IPS-NIHi7 (cell line): Measurements from ENCODE around the gene OR12D2.
"Not testable (repeated sequence)": the region's sequence is repeated elsewhere in the genome, so short reads cannot be mapped to it uniquely, and the experiment has no call there.

ENCODE experiments used
- DNase-seq: peaks from one replicate; pipeline ENCODE4 v3.0.0; 2012; ENCODE audit warnings: mixed read lengths; ENCODE audit errors: extremely low spot score

OR12D2 gene, protein sequence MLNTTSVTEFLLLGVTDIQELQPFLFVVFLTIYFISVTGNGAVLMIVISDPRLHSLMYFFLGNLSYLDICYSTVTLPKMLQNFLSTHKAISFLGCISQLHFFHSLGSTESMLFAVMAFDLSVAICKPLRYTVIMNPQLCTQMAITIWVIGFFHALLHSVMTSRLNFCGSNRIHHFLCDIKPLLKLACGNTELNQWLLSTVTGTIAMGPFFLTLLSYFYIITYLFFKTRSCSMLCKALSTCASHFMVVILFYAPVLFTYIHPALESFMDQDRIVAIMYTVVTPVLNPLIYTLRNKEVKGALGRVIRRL

DNA sequence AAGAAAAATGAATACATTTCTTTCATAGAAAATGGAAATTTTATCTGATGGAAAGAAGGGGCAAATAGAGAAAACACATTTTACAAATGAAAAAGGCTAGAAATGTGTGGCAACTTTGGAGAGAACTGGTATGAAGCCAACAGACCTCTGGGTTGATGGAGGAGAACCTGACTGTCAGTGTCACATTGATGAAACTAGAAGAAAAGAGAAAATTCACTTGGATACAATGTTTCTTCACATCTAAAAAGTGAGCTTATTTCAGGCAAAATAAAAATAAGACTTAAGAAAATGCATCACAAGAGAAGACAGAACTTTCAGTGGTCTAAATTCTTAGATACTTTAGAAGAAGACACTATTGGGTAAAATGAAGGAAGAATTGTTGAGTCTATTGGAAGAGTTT lies at the start of gene OR12D2:
TSS of gene OR12D2 (plus strand) at position 301 of the 400 bp plus-strand sequence. CDS start 1,069 bp downstream, outside the sequence.
- no peak for DNase-seq

DNA sequence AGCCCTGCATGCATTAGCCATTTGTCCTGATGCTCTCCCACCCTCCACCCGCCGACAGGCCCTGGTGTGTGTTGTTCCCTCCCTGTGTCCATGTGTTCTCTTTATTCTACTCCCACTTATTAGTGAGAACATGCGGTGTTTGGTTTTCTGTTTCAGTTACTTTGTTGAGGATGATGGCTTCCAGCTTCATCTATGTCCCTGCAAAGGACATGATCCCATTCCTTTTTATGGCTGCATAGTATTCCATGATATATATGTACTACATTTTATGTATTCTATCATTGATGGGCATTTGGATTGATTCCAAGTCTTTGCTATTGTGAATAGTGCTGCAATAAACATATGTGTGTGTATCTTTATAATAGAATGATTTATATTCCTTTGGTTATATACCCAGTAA lies 46.1 kb upstream of the OR12D2 start:
- not testable (repeated sequence) for DNase-seq

DNA sequence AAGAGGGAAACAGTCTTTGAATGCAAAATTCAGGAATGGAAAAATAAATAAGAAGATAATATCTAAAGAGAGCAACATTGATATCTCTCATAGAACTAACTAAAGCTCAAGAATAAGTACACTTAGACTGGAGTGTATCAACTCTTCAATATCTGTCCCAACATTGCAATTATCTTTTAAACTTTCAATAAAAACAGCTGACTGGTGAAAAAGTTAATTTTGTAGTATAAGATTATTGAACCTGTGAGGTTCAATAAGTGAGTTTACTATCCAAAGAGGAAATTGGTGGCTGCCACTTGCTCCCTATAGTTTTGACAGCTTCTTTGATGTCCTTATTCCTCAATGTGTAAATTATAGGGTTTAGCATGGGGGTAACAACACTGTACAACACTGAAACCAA lies 40.5 kb upstream of the OR12D2 start:
- no peak for DNase-seq

DNA sequence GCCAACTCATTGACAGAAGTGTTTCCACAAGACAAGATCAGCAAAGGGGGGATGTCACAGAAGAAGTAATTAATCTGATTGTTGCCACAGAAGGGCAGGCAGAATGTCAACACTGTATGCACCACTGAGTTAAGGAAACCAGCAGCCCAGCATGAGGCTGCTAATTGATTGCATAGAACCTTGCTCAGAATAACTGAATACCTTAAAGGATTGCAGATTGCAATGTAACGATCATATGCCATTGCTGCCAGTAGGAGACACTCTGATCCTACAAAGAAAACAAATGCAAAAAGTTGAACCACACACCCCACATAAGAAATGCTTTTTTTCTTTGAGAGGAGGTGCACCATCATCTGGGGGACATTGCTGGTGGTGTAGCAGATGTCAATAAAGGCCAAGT lies 39.8 kb upstream of the OR12D2 start:
- DNase-seq: peak; percentile 12

DNA sequence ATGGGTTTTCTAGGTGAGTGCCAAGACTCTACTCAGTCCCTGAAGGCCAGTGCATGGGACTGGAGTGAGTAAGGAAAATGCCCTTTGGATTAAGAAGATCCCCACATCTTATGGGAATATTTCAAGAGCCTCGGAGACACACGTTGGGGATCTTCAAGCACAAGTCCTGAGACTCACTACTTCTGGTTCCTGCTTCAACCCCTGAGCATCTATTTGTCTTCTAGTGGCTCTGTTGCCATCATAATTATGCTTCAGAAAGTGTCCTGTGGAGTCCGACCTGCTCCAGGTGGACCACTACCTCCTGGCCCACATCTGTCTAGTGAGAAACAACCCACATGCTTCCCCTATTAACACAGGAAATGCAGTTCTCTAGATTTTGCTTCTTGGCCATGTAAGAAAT lies 26.7 kb upstream of the OR12D2 start, which contains the start of gene OR5V1:
TSS of gene OR5V1 (minus strand) at position 101 of the 400 bp plus-strand sequence. CDS start 12,670 bp downstream, outside the sequence.
- DNase-seq: no peak

DNA sequence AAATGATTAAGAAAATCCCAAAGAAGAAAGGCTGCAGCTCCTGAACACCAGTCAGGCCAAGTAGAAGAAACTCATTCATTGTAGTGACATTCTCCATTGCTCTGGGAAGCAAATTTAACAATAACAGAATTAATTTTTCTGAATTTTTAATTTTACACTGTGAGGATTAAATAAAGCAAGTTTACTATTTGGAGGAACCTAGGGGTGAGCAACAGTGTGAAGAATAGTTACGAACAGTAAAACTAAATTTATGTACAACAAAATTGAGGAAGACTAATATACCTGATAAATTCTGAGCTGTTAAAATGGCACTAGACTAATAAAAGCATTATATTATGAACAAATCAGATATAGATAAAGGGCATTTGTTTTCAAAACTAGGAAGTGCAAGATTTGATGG lies 20.2 kb upstream of the OR12D2 start, which contains the start of gene OR12D3:
TSS of gene OR12D3 (minus strand) at position 101 of the 400 bp plus-strand sequence. CDS start at position 97, 4 bp downstream.
- no peak for DNase-seq

DNA sequence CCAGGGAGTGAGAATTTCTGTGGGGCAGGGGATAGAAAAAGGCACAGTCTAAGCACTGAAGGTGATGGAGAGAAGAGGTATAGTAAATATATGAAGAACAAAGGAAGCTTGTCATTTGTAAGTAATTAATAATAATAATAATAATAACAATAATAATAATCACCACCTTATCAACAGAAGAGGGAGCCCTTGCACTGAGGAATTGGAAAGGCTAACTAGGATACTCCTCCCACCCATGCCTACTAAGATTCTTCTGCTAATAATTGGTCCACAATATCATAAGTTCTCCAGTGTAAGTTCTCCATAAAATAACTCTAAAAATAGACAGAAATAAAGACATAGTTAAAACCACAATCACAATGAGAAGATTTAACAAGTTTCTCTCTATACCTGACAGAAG lies 19.4 kb upstream of the OR12D2 start:
- DNase-seq: peak; percentile 18

DNA sequence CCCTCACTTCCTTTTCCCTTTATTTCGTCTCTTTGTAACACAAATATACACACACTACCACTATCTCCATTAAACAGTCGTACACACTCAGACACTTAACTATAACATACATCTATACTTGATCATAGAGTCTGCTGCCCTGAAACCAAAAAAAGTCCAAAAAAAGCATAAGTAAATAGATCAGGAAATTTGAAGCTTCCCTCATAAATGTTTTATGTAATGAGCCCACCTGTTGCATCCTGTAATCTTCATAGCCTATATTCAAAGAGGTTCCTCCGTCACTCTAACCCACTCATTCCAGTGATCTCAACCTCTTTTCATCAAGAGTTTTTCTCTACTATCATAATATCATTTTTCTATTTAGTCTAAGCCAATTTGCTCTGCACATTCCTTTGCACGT lies 6.9 kb upstream of the OR12D2 start:
- no peak for DNase-seq

DNA sequence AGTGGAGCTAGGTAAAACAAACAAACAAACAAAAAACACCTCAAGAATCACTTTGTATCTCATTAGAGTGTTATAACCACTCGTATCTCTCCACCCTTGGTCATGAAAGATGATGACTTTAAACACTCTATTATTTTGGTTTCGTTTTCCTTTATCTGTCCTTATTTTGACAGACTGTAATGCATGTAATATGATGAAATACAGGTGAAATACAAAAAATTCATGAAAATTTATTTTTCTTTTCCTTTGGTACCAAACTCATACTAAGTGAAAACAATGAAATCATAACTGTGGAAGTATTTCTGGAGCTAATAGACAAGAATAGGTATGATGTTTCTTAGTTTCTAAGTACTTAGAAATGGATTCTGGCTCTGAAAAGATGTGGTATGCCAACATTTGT lies 4.1 kb downstream of the OR12D2 start:
- no peak for DNase-seq

DNA sequence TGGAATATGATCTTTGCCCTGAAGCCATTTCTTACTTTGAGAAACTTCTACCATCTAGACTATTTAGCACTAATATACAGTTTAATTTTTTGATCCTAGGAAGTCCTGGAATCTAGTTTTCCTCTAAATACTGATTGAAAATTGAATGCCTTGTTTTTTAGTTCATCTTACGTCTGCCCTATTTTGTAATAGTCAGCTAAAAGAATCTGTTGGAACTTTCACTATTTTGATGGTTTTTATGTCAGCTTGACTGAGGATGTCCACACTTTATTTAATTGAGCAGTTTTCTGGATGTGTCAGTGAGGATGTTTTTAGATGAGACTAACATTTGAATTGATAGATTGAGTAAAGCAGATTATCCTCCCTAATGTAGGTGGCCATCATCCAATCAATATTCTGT lies 8.4 kb downstream of the OR12D2 start:
- no peak for DNase-seq

DNA sequence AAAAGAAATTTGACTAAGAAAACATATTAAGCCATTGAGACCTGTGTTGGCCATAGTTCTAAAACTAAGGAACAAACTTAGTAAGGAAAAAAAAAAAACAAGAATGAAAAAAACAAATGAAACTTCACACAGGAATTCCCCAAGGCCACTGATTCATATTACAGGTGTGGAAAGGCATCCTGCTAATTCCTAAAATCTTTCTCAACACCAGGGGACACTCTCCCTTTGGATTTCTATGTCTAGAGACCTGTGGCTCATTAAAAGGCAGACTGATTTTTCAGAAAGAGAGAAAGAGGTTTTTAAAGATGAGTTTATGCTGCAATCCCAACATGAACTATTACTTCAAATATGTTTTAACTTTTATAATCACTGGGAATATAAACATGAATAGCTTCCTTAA lies 19.2 kb downstream of the OR12D2 start, which contains the start of gene OR12D1:
TSS of gene OR12D1 (plus strand) at position 341 of the 400 bp plus-strand sequence.
- DNase-seq: peak; percentile 17

DNA sequence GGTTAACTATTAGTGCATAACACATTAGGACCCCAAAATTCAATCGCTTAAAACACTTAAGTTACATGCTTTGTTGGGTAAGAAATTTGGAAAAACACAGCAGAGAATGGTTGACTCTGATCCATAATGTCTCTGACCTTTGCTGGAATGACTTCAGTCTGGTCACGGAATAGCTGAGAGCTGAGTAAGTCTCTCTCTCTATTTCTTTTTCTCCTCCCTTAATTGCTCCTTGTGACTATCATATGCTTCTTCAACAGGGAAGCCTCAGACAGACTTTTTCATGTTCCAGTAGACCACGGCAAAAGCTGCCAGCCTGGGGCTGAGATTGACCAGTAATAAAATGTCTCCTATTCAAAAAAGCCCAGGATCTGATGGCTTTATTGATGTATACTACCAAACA lies 24.1 kb downstream of the OR12D2 start:
- DNase-seq: no peak

DNA sequence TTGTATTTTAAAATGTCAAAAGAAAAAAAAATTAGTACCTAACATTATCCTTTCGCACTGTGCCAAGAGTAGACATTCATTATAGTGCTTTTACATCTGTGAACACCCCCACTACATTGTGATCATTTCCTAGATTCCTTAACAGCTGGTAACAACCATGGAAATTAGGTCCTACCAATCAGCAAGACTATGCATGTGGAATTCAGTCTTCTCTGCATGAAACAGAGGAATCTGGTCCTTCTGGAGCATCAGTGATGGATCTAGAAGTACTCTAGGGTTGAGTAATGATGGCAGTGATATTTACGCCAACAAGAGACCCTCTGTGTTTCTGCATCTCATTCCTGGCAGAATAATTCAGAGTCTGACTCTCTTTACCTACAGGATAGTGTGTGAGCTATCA lies 28.7 kb downstream of the OR12D2 start:
- no peak for DNase-seq

DNA sequence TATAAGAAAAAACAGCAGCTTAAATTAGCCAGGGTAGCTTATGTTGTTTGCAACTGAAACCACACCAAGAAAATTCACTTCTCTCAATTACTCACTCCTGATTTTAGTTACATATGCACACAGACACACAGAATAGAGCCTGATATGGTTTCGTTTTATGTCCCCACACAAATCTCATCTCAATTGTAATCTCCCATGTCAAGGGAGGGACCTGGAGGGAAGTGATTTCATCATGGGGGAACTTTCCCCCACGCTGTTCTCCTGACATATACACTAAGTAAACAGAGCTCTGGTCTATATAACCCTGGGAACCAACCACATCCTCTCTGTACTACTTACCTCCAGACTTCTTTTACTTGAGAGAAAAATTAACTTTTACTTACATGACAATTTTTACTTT lies 29.1 kb downstream of the OR12D2 start:
- DNase-seq: no peak

DNA sequence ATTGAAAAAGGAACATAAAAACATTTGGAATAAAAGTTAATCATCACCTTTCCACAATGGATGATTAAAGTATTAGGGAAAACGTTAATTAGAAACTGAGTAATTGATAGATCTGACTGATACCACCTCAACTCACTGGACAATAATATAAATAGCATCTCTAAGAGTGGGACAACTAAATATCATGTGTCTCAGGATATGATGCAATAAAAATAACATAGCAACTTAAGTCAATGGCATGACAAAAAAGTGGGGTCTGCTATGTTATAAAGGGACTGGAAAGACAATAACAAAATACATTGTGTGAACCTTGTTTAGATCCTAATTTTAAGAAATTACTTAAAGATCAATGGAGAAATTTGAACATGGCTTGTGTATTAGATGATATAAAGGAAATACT lies 29.6 kb downstream of the OR12D2 start:
- DNase-seq: no peak

DNA sequence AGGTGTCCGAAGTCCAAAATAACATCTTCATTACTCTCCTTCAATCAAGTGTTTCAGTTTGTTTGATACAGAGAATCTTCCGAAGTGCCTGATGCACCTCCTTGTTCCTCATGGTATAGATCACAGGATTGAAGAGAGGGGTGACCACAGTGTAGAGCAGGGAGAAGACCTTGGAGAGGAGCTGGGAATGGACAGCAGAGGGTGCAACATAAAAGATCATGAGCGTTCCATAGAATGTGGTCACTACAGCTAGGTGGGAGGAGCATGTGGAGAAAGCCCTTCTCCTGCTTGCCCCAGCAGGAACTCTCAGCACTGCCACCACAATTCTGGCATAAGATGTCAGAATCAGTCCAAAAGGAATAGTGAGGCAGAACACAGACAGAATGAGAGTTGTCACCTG lies 31.2 kb downstream of the OR12D2 start:
- DNase-seq: no peak

DNA sequence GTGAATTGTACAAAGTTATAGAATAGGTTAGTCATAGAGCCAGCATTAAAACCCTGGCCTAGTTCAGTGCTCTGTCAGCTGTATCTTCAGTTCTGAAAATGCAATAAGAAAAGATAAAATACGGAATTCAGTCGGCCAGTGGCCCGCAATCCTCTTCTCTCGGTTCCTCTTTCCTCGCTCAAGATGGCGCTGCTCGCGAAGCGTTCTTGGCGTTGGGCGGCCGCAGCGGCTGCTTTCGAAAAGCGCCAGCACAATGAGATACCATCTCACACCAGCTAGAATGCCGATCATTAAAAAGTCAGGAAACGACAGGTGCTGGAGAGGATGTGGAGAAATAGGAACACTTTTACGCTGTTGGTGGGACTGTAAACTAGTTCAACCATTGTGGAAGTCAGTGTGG lies 41.3 kb downstream of the OR12D2 start:
- peak; percentile 35 for DNase-seq

DNA sequence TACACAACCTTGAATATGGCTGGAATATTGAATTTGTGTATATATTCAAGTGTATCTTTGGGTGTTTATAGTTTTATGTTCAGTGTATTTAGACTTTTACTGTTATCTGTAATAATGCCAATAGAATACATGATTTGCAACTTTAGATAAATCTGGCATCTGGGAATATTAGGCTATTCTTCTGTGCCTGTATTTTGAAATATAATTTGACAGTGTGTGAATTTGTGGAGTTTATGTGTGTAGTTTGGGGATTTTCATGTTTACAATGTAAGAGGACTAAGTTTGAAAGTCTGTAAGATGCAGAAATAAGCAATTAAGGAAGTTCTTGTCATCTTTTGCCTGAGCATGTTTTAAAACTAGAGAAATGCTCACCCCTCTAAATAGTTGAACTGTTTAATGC lies 43.6 kb downstream of the OR12D2 start, which contains the start of gene OR10C1:
TSS of gene OR10C1 (plus strand) at position 301 of the 400 bp plus-strand sequence. CDS start 710 bp downstream, outside the sequence.
- no peak for DNase-seq

DNA sequence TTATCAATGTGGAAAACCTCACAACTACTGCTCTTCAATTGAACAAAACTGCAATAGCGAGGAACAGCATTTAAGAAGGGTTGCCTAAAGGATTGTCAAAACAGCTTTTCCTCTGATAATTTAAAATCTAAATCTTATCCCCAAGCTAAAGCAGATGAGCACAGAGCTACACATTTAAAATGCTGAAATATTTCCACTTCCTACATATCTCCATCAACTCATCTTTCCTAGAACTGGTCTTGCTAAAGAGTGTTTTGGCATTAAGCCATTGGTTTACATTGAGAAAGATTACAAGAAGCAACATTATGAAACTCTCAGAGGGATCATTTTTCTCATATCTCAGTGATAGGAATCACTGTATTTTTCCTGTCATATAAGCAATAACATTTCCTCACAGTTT lies 47.3 kb downstream of the OR12D2 start:
- DNase-seq: no peak

DNA sequence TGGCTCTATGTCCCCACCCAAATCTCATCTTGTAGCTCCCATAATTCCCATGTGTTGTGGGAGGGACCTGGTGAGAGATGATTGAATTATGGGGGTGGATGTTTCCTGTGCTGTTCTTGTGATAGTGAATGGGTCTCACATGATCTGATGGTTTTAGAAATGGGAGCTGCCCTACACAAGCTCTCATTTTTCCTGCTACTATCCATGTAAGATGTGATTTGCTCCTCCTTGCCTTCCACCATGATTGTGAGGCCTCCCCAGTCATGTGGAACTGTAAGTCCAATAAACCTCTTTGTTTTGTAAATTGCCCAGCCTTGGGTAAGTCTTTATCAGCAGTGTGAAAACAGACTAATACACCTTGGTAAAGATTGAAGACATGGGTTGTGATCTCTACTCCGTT lies 48.6 kb downstream of the OR12D2 start:
- not testable (repeated sequence) for DNase-seq
